Measurements from ENCODE around the gene GLOD4.

- TF ChIP-seq SREBF2 (IDR thresholded peaks at IDR 0.05; ENCODE audit: low read length) = no peak
- no peak for TF ChIP-seq POLR2AphosphoS5 (IDR thresholded peaks at IDR 0.05; ENCODE audit: low read length)
- TF ChIP-seq USF1 (IDR thresholded peaks at IDR 0.05; ENCODE audit: borderline replicate concordance, extremely low read length, insufficient read depth, low read depth, low read length) = no peak
- no peak for TF ChIP-seq EGR1 (IDR thresholded peaks at IDR 0.05; ENCODE audit: borderline replicate concordance in 1 of 2, low read depth in 2 of 2, low read length in 2 of 2)
- TF ChIP-seq ATF2 (IDR thresholded peaks at IDR 0.05; ENCODE audit: low read length) = no peak
- TF ChIP-seq NFYB (IDR thresholded peaks at IDR 0.05; ENCODE audit: insufficient read depth, low read depth, low read length) = no peak
- no peak for TF ChIP-seq BCL3 (IDR thresholded peaks at IDR 0.05; ENCODE audit: borderline replicate concordance, insufficient read depth, low read depth, low read length, poor library complexity, severe bottlenecking)
- TF ChIP-seq CTCF (IDR thresholded peaks at IDR 0.05 in 2 of 3, conservative IDR thresholded peaks at IDR 0.05 in 1 of 3; ENCODE audit: control insufficient read depth in 2 of 3, extremely low read depth in 1 of 3, insufficient read depth in 1 of 3, low read depth in 3 of 3, low read length in 3 of 3) = no peak
- TF ChIP-seq JUNB (IDR thresholded peaks at IDR 0.05) = no peak
Observed at GRCh38 chr17:811051-811784, 29.1 kb upstream of the GLOD4 start.

All from GM12878 (cell line).